ENCODE results near the gene FAM98B.

GRCh38 chr15:38518084-38518483 lies 64.2 kb downstream of the FAM98B start:
- TF ChIP-seq ZNF121 (tag by site-specific recombination; IDR thresholded peaks at IDR 0.05), result no peak
- TF ChIP-seq, protein P1, sequence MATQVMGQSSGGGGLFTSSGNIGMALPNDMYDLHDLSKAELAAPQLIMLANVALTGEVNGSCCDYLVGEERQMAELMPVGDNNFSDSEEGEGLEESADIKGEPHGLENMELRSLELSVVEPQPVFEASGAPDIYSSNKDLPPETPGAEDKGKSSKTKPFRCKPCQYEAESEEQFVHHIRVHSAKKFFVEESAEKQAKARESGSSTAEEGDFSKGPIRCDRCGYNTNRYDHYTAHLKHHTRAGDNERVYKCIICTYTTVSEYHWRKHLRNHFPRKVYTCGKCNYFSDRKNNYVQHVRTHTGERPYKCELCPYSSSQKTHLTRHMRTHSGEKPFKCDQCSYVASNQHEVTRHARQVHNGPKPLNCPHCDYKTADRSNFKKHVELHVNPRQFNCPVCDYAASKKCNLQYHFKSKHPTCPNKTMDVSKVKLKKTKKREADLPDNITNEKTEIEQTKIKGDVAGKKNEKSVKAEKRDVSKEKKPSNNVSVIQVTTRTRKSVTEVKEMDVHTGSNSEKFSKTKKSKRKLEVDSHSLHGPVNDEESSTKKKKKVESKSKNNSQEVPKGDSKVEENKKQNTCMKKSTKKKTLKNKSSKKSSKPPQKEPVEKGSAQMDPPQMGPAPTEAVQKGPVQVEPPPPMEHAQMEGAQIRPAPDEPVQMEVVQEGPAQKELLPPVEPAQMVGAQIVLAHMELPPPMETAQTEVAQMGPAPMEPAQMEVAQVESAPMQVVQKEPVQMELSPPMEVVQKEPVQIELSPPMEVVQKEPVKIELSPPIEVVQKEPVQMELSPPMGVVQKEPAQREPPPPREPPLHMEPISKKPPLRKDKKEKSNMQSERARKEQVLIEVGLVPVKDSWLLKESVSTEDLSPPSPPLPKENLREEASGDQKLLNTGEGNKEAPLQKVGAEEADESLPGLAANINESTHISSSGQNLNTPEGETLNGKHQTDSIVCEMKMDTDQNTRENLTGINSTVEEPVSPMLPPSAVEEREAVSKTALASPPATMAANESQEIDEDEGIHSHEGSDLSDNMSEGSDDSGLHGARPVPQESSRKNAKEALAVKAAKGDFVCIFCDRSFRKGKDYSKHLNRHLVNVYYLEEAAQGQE (tag by site-specific recombination; IDR thresholded peaks at IDR 0.05), result no peak
- TF ChIP-seq ZNF658 (tag by site-specific recombination; IDR thresholded peaks at IDR 0.05), result no peak
- no peak for TF ChIP-seq ZNF777 (tag by site-specific recombination; IDR thresholded peaks at IDR 0.05; ENCODE audit: borderline replicate concordance)
- TF ChIP-seq REPIN1 (tag by site-specific recombination; IDR thresholded peaks at IDR 0.05; ENCODE audit: low read depth), result no peak
- no peak for TF ChIP-seq ZNF843 (tag by site-specific recombination; IDR thresholded peaks at IDR 0.05)
